HL-60/S4 (cell line): ENCODE measurements around the gene MSH5.

ENCODE experiments used
- in situ Hi-C: fragments of 300-500 bp; cut with MboI; formaldehyde crosslinking; loops from 2 replicates; pipeline ENCODE4 v1.14.3; 2022; ENCODE audit warnings: low sequenced_read_pairs

MSH5 gene

DNA sequence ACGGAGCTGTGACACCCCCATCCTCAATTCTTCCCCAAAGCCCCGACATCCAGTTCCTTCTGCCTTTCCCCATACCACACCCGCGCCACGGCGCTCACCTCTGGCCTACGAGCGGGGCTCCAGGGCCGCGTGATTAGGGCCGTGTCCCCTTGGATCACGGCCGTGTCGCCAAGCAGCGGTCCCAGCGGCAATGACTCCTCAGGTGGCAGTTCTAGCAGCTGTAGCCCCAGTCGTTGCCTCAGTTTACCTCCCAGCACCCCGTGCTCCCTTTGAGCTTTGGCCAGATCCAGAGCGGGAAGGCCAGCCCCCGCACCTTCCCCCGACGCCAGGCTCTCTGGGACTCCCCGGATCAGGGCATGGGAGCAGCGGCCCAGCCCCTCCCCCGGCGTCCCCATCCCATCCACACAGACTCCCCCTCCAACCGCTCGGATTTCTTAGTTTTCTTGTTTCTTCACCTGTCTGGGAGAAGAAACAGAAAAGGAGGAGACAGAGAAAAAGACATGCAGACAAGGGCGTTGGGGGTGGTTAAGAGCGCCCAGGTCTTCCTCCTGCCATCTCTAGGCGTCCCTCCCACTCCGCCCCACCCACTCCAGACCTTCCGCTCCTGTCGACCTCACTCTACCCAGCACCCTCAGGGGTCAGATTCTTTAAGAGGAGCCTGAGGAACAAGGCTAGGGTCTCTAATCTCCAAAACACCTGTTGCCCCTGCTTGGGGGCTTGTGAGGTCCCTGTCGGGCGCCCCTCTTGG lies 10.9 kb upstream of the MSH5 start, which contains the start of gene DDAH2:
Gene DDAH2 (minus strand): TSS at position 533 of the 748 bp plus-strand sequence. CDS start 138 bp downstream, at position 395.
- in situ Hi-C loops, result no loop called here

DNA sequence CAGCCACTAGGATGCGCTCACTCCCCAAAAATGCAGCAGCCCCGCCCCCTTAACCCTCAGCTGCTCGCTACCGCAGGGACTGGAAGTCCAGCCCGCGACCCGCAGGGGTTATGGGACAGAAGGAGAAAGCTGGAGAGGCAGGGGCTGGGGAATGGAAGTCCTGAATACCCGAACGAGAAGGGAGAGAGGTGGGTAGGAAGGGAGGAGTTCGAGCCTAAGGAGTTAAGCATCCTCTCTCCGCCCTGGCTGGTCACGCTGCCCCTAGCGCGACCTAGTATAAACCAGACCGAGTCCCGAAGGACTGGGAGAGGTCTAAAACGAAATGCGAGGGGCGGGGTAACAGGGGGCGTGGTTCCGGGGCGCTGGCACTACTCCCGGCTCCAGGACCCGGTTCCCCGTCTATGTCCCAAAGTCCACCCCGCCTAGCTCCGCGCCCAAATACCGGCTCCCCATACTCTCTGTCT lies 10.3 kb upstream of the MSH5 start:
- in situ Hi-C loops, result no loop called here

DNA sequence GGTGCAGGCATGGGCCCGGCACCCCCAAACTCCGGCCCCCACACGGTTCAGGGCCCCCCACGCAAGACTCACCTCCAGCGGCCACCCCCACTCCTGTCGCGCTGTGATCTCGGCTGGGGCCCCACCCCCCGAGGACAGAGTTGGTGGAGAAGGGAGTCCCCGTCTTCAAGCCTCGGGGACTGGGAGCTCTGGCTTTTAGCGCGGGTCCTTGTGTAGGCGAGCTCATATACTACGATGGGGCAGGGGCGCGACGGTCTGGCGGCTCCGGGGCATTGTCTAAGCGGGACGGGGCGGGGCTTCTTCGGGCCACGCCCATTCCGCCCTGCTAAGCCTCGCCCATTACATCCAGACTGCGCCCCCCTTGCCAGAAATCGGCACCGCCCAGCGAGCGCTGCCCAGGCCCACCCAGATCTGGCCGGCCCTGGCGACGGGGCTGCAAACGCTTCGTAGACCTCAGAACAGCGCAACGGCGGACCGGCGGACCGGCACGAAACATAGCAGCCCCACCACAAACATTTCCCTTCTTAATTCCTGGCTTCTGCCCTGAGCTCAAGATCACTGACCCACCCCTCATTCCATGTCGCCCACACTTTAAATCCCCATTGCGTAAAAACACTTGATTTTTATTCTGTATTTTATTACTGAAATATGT lies 9.7 kb upstream of the MSH5 start:
- in situ Hi-C loops, result no loop called here

DNA sequence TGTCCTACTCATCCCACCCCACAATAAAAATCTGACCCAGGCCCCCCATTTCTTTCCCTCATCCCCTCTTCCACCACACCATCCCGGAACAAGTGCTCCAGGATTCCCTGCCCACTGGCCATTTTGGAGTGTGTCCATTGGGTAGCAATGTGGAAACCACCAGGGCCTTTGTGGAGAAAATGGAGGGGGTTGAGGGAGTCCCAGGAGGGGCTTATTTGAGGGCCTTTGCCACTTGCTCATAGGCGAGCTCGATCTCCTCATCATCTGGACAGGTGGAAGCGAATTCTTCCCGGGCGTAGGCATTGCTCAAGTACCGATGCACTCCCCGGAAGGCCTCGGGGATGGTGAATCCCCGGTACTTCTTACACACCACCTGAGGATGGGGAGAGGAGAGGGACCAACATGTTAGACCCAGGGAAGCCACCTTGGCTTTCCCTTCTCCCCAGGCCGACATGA lies 9.1 kb upstream of the MSH5 start:
- in situ Hi-C loops, result no loop called here

DNA sequence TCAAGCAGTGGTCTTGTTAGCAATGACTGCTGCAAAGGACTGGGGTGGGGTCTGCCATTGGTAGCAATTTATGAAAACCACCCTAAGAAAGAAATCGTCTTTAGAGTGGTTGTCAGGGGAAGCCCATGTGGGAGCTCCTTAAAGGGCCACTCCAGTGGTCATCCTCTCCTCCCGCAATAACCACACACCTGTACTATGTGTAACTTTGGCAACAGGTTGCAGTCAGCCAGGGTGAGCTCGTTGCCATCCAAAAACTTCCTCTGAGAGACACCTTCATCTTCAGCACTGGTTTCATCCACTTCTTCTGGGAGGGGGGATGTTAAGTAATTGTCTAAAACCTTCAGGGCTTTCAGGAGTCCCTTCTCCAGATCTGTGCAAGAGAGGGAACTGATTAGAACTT lies 7.8 kb upstream of the MSH5 start:
- in situ Hi-C loops, result no loop called here

DNA sequence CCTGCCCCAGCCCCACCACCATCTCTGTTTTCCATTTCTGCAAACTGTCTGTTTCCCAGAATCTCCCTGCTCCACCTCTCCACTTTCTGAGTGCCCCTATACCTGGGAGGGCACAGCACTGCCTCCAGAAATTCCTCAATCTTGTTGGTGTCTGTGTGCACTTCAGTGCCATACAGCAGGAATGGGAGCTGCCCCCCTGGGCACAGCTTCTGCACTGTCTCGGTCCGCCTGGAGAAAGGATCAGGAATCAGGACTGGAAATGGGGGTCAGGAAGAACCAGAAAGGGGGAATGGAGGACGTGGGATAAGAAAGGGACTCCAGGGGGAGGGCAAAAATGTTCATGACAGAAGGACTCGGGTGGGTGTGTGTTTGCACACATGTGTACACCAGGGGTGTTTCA lies 6.1 kb upstream of the MSH5 start:
- in situ Hi-C loops, result no loop called here

DNA sequence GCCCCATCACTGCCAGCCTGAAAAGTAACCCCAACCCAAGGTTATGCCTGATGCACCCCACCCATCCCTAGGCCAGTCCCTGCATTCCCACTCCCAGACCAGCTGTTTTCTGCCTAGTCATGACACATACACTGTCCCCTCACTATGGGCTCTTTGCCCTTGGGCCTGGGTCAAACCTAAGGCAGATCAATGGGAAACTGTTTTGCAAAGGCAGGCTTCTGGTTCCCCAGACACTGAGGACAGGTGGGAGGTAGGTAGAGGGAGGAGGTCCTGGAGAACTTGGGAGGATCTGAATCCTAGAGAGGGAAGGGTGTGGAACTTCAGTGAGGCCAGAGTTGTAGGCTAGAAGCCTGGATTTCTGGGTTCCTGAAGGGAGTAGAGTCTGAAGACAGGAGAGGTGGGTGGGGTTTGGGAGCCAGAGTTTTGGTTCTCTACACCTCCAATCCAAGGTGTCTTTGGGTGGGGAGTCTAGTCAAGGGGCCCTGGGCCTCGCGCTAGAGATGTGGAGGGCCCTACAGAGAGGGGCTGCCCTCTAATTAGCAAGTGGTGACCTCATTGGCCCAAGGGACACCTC lies 5.5 kb upstream of the MSH5 start:
- in situ Hi-C loops, result no loop called here

DNA sequence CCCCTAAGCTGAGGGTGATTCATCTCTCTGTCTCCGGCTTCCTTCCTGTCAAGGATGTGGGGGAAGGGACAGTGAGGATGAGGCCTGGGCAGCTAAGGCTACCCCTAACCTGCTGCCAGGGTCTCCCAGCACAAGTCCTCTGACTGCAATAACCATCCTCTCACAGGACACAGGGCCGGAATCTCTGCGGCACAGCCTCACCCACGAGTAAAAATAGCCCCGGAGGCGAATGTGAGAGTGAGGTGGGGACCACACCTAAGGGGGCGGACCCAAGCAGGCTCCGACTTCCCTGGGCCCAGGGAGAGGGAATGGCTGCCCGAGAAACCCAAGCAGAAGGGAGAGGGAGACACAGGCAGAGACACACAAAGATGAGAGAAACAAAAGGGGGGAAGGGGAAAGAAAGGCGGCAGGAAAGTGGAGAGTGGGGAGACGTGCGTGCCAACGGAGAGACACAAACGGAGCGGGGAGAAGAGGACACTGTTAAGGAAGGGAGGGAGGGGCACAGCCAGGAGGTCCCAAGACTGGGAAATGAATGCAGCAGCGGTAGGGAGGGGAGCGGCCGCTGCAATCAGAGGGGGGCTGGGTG lies 4.9 kb upstream of the MSH5 start:
- in situ Hi-C loops, result no loop called here

DNA sequence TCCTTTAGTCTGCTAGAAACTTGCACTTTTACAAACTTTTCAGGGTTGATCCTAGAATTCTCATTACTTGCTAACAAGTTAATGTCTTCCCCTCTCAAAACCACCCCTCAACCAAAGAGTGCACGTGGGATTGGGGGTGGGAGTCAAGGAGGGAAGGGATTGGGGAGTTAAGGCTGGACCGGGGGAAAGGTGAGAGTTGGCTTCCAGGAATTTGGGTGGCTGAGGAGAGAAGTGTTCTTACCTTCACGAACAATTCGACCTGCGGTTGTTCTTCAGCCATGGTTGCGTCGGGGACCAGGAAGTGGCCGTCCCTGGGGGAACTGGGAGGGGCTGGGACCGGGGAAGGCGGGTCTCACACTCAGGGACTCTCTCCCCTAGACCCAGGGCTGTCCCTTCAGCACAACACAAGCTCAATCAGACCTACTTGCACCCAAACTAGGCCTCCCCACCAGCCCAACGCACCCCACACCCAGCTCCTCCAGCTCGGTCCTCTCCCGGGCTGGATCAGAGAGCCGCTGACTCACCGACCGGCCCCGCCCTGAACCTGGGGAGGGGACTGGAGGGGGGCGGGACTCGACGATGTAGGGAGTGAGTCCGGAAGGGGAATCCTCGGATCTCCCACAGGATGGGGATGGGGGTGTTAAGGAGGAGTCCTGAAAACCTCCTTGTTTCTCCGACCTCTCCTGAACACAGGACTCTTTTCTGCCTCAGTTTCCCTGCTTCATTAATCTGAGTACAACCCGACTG lies 3.6 kb upstream of the MSH5 start, which contains the start of gene CLIC1:
Gene CLIC1 (minus strand): TSS at position 510 of the 747 bp plus-strand sequence. CDS start 230 bp downstream, at position 280.
- in situ Hi-C loops, result no loop called here

DNA sequence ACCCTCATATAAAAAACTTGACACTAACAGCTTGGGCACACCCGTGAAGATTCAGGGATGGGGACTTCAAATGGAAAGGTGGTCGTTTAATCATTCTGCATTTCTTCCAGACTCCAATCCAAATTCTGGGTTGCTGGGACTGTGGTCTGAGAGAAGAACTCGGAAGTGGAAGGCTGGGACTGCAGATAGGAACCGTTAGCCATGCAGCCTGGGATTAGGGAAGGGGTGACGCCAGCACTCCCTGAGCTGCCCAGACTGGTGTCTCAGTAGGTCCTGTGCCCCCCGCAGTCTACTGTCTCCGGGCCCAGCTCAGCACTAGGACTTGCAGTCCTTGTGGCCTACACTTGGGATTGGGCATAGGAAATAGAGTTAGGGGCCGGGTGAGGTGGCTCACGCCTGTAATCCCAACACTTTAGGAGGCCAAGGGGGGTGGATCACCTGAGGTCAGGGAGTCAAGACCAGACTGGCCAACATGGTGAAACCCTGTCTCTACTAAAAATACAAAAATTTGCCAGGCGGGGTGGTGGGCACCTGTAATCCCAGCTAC lies 3.0 kb upstream of the MSH5 start:
- in situ Hi-C loops, result no loop called here

DNA sequence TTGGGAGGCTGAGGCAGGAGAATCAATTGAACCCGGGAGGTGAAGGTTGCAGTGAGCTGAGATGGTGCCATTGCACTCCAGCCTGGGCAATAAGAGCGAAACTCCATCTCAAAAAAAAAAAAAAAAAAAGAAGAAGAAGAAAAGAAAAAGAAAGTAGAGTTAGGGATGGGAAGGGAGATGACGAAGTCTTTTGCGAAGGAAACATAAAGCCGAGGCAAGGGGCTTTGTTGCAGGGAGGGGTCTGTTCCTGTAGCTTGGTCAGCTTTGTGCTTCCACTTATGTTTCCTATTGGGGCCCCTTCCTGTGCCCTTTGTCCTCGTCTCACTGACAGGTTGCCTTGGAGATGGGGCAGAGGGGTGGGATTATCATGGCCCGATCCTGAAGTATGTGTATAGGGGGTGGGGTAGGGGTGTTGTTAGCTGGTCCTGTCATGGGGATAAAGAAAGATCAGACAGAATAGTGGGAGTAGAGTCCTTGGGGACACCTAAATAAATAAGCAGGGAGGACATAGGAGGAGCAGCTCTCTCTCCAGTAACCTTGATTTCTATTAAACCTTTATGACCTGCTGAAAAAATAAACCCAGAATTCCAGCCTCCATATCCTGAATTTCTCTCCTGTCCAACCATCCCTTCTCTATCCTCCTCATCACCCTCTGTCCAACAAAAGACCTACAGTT lies 2.4 kb upstream of the MSH5 start:
- in situ Hi-C loops, result no loop called here

DNA sequence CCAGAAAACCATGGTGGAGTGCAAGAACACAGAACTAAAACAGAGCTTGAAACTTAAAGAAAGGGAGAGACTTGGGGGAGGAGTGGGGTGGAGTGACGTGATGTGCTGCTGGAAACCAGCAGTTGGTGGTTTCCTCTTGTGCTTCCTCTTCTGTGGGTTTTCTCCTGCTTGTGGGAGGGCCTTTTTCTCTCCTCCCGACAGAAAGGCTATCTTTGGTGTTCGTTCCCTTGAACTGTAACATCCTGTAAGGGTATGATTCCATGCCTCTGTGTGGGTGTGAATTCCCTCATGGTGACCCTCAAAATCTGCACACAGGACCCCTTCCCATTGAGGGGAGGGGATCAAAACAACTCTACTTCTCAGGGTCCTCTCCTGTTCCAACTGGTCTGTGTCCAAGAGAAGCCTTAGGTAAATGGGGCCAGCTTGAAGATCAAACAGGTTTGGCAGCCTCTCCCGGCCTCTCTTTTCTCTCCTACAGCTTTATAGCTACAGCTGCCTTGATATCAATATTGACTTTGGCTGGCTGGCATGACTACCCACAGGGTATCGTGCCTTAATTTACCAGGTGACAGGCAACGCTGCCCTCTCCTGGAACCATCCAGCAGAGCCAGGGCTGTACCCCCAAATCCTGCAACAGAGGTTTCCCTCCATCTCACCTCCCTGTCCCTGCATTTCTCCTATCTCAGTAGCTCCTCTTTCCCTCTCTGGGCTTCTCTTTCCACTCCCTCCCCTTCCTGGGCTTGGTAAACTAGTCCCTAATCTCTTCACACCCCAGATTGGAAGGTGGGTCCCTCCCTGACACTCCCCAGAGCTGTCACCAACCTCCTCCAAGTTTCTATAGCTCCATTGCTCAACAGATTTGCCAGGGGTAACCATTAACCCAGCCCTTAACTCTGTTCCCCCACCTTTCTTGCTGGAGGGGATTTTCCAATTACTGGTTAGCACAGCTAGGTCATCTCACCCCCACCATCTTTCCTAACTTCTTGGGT lies 1.5 kb upstream of the MSH5 start:
- in situ Hi-C loops, result no loop called here

DNA sequence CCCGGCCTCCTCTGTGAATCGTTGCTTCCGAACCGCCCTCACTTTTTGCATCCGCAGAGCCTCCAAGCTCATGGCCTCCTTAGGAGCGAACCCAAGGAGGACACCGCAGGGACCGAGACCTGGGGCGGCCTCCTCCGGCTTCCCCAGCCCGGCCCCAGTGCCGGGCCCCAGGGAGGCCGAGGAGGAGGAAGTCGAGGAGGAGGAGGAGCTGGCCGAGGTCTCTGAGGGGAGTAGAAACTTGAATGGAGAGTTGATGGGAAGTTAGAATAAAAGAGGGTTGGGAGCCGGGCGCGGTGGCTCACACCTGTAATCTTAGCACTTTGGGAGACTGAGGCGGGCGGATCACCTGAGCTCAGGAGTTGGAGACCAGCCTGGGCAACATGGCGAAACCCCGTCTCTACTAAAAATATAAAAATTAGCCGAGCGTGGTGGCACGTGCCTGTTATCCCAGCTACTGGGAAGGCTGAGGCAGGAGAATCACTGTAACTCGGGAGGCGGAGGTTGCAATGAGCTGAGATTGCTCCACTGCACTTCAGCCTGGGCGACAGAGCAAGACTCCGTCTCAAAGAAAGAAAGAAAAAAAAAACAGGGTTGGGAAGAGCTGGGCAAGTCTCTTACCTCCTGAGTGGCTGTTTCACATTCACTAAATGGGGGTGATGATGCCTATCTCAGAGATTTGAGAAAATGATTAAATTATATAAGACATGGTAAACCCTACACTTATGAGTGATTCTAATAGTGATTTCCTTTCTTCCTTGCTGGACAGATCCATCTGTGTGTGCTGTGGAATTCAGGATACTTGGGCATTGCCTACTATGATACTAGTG lies 805 bp downstream of the MSH5 start:
- in situ Hi-C loops, result no loop called here

DNA sequence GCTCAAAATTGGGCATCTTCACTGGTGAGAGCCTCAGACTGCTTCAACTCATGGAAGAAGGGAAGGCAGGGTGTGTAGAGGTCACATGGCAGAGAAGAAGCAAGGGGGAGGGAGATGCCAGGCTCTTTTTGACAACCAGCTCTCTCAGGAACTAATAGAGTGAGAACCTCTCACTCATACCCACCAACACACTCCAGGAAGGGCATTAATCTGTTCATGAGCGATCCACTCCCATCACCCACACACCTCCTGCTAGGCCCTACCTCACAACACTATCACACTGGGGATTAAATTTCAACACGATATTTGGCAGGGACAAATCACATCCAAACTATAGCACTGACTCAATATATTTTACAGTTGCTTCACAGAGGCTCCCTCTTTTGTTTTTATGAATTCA lies 2.0 kb downstream of the MSH5 start:
- in situ Hi-C loops, result no loop called here

DNA sequence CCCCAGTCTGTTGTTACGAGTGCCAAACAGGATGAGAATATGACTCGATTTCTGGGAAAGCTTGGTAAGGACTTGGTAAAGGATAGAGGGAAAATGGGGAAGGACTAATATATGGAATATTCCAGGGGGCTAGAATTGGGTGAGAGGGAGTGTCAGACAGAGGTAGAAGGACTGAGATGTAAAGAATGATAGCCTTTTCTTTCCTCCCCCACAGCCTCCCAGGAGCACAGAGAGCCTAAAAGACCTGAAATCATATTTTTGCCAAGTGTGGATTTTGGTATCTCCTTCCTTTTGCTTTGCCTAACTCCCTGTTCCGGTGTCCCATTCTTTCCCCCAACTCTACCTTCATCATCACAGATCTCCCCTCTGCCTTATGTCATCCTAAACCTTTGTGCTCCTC lies 3.1 kb downstream of the MSH5 start:
- in situ Hi-C loops, result no loop called here

DNA sequence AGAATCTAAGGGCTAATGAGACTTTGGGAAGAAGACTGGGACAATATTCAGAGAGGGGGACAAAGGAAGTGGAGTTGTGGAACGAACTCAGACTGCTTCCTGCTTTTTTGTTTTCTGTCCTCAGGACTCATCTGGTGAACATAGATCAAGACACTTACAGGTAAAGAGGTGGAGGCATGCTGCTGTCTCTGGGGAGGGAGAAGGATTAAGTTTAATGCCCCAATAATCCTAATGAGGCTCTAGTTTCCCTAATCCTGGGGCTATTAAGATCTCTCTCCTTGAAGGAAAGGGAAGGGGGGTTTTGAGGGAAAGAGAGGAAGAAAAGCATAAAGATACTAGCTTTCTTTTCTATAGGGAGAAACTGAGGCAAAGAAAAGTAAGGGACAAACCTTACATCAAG lies 4.6 kb downstream of the MSH5 start:
- in situ Hi-C loops, result no loop called here

DNA sequence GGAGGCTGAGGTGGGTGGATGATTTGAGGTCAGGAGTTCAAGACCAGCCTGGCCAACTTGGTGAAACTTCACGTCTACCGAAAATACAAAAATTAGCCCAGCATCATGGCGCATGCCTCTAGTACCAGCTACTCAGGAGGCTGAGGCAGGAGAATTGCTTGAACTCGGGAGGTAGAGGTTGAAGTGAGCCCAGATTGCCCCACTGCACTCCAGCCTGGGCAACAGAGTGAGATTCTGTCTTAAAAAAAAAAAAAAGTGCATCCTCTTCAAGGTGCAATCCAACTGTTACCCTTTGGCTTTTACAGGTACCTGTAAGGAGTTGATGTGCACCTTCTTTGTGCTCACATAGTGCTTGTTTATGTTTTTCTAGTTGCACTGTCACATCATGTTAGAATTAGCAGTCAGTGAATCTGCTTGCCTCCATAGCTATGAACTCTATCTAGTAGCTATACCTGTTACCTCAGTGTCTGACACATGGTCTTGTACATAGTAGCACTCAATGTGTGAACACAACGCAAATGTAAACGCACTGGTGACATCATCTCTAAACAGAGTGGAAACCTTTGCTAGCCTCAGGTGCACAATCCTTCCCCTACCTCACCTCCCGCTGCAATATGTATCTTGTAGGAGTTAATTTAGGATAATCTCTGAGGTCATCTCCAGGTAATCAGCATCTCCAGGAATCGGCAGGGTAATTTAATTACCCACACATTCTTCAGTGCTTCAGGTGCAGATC lies 9.7 kb downstream of the MSH5 start:
- in situ Hi-C loops, result no loop called here
